HG02840 (cell line): ENCODE measurements around the gene NR2F1-AS1.

Experiments used
- ATAC-seq: cut with Tn5 transposase; IDR thresholded peaks from one replicate; pipeline ENCODE4 v1.9.1; 2021; ENCODE audit warnings: mild to moderate bottlenecking, moderate library complexity, moderate number of reproducible peaks; ENCODE audit not compliant: unreplicated experiment, low FRiP score

NR2F1-AS1 gene

DNA sequence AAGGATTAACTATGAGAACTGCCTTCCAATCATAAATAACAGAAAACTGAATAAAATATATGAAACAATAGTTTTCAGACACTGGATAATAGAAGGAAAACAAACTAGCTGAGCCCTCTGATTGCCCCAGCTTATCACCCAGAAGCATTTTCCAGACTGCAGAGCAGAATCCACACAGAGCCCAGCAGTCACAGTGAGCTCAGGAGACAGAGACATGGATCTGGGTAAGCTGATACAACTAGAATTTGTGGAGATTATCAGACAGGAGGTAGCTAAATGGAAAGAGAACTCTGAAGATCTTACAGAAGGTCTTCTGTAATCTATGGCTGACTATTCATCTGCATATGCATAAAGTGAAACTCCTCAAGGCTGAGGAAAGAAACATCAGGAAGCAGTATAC lies 128.8 kb downstream of the NR2F1-AS1 start:
- no peak for ATAC-seq

DNA sequence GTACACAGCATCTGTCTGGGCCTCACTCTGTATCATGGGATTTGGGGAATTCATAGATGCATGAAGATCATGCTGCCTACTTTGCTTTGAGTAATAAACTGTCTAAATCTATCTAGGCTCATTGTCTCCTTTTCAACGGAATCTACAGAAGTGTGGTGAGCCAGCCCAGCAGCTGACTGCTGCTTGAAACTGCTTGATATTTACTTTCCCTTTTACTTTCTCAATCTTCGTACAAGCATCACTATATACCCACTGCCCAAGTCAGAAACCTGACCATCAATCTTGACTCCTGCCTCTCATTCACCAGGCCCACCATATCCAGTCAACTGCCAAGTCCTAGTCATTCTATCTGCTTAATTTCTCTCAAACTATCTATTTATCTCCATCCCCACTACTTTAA lies 142.9 kb downstream of the NR2F1-AS1 start:
- no peak for ATAC-seq

DNA sequence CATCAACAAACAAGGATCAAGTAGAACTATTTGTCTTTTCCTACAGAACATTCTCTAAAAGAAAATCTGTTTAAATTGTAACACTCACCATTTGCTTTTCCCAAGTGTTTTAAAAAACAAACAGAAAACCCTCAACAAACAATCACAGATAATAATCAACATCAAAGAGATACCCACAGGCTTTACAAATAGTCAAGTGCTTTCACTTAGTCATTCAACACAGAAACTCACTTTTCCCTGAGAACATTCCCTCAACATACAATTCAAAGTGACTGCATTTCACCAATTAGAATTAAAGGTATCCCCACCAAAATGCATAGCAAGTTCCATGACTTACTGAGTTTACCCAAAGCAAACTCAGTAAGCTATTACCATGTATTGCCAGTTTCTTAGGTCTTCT lies 144.9 kb downstream of the NR2F1-AS1 start:
- no peak for ATAC-seq

- ATAC-seq = no peak
Measured at GRCh38 chr5:93433422-93433821, 147.6 kb downstream of the NR2F1-AS1 start.

GRCh38 chr5:93431250-93431649 lies 149.8 kb downstream of the NR2F1-AS1 start:
- no peak for ATAC-seq

DNA sequence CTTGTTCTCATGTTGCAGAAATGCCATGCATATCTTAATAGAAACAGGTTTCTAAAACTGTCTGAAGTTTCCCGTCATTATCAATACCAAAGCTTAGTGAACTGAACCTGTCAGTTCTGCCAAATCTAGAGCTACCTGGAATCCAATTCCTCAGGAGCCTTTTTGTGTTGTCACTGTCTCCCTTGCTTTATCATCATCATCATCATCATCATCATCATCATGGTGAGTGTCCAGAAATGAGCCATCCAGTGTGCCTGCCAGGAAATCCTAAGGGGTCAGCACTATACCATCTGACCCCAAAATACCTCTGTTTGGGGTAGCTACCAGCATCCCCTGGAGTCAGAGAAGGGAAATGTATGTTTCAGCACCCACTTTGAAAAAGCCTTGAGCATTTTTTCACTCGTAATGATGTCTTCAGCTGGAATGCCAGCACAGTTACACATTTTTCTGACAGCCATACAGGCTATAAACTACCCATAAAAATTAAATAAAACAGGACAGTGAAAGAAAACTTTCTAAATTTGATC lies 150.3 kb downstream of the NR2F1-AS1 start:
- no peak for ATAC-seq

- no peak for ATAC-seq
Measured at GRCh38 chr5:93430118-93430517, 150.9 kb downstream of the NR2F1-AS1 start.

DNA sequence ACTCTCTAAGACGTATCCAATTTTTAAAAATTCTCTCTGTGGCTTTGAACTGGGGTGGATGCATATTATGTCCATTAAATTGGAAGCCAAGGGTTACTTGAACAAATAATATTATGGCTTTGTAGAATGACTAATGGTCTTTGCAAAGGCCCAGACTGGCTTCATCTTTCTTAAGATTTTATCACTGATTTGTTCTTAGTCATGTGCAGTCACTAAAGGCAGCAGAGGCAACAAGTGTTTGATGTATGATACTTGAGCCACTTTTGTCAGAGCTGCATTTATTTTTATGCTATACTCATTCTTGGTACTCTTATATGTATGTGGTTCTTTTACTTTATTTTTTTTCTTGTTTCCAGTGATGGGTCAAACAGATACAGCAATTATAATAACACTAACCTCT lies 152.2 kb downstream of the NR2F1-AS1 start:
- no peak for ATAC-seq

GRCh38 chr5:93427316-93427715 lies 153.7 kb downstream of the NR2F1-AS1 start:
- no peak for ATAC-seq

- no peak for ATAC-seq
Measured at GRCh38 chr5:93425096-93425495, 155.9 kb downstream of the NR2F1-AS1 start.

DNA sequence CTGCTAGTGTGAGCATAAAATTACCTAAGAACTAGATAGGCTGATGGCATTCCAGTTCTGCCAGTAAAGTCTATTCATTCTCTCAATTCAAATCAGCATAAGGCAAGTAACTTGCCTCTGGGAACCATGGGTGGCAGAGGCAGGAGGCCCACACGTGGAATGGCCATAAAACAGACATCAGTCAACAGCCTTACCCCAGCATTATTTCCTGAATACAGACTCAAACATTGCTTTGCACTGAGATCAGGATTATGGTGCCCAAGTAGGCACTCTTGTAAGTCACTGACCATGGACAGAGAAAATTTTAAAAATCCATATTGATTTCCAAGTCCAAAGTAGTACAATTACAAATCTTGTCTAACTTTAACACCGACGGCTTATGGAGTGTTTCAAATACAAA lies 157.7 kb downstream of the NR2F1-AS1 start:
- ATAC-seq = no peak

- no peak for ATAC-seq
Measured at GRCh38 chr5:93422652-93423280, 158.3 kb downstream of the NR2F1-AS1 start.

DNA sequence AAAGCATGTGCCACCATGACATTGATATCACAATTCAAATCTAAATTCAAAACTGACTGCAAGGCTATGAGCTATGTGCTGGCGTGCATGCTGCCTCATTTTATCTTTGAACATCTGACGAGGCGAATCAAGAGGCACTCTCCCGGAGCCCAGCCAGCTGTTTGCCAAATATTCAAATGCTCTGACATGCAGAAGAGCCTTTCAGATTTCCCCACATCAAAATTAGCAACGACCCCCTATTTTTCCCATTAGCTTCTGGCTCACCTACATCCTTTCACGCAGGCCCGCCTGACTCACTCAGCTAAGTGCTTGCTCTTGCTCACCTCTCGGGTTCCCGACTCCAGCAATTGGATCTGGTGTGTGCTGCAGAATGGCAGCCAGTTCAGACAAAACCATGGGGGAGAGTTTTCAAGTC lies 159.0 kb downstream of the NR2F1-AS1 start:
- ATAC-seq = no peak

- ATAC-seq = no peak
Measured at GRCh38 chr5:93421468-93421867, 159.6 kb downstream of the NR2F1-AS1 start.

GRCh38 chr5:93417490-93417889 lies 163.5 kb downstream of the NR2F1-AS1 start:
- ATAC-seq = no peak

- ATAC-seq = no peak
Measured at GRCh38 chr5:93415819-93416218, 165.2 kb downstream of the NR2F1-AS1 start.

- ATAC-seq = no peak
Measured at GRCh38 chr5:93411716-93412115, 169.3 kb downstream of the NR2F1-AS1 start.

DNA sequence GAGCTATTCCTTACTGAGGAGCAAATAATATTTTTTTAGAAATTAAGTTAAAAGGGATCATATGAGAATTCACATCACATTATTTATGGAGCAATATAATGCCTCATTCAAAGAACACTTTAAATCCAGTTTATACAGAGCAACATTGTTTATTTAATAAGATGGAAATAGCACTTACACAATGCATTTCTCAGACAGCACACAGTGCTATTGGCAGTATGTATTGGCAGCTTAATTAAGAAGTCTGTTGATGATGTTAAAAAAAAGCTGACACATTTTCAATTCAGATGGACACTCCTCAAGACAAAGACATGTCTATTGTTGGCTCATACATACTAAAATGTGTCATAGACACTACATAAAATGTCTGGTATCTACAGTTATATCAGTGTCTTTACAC lies 171.3 kb downstream of the NR2F1-AS1 start:
- ATAC-seq = no peak

DNA sequence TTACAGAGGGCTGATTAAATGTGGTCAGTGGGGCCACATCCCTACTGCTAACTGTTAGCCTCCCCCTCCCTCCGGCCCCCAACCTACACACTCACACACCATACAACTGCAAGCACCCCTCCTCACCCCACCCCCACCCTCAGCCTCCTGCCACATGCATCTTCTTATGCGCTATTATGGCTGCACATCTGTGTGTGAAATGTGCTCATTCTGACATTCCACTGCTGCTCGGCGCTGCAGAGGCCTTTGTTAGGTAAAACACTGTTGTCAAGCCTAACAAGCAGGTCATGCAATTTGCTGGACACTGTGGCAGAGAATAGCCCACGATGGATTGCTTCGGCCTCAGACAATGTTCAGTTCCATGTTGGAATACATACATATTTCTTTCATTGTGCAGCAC lies 173.6 kb downstream of the NR2F1-AS1 start:
- ATAC-seq = no peak

DNA sequence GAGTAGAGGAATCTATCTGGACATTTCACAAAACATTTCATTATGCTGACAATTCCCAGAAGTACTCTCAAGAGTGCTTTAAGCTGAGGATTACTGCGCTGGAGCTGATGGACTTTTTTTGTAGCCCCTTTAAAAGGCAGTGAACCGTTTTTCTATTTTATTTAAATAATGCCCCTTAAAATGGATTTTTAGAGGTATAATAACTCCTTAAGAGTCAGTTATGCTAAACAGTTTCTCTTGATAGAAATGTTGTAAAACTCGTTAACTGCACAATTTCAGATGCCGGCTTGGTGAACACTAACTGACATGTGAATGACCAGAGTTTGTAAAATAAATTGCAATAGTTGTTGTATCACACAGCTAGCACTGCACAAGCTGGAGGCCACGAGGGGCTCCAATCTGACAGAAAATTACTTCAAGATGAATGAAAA lies 174.0 kb downstream of the NR2F1-AS1 start:
- no peak for ATAC-seq

DNA sequence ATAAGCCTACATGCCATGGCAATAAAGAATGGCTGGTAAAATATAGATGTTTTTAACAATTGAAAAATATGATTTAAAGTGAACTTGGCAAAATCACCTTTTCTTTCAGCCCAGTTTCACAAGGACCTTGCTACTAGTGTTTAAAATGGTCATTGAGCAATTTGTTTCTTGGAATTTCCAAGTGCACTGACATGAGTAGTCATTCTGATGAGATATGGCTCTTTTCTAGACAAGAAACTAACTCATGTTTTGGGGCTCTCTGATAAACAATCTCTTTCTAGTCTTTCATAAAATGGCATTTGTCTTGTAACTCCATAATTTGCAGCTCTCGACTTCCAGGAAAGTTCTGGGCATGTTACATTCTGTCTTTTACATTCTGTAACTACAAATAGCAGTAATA lies 176.8 kb downstream of the NR2F1-AS1 start:
- ATAC-seq = no peak

- no peak for ATAC-seq
Measured at GRCh38 chr5:93403141-93403928, 177.7 kb downstream of the NR2F1-AS1 start.
